Right hindlimb (tissue), 1 donor: ENCODE measurements around the gene CCM2L.
"Not testable (repeated sequence)": the region's sequence is repeated elsewhere in the genome, so short reads cannot be mapped to it uniquely, and the experiment has no call there.

ENCODE experiments used
- DNase-seq: peaks from one replicate; pipeline ENCODE4 v3.0.0-alpha.2; 2018

CCM2L gene

GRCh38 chr20:32031007-32031958, 21.0 kb downstream of the CCM2L start:
- peak; percentile 77 for DNase-seq

GRCh38 chr20:32033316-32033715, 23.1 kb downstream of the CCM2L start:
- no peak for DNase-seq

GRCh38 chr20:32033721-32034120, 23.5 kb downstream of the CCM2L start:
- DNase-seq, result not testable (repeated sequence)

GRCh38 chr20:32034581-32035425, 24.6 kb downstream of the CCM2L start:
- DNase-seq, result no peak

- DNase-seq, result no peak
These were observed 25.2 kb downstream of the CCM2L start for GRCh38 chr20:32035426-32035779.

GRCh38 chr20:32036252-32036651, 26.0 kb downstream of the CCM2L start:
- DNase-seq, result no peak

GRCh38 chr20:32036716-32037485, 26.7 kb downstream of the CCM2L start:
- DNase-seq, result no peak

- no peak for DNase-seq
These were observed 27.7 kb downstream of the CCM2L start for GRCh38 chr20:32037929-32038328.

GRCh38 chr20:32040142-32040953, 30.1 kb downstream of the CCM2L start:
- no peak for DNase-seq

GRCh38 chr20:32045999-32046398, 35.8 kb downstream of the CCM2L start:
- no peak for DNase-seq

GRCh38 chr20:32050324-32050841, 40.1 kb downstream of the CCM2L start:
- no peak for DNase-seq

- DNase-seq, result peak; percentile 47
These were observed 40.8 kb downstream of the CCM2L start for GRCh38 chr20:32050851-32051556.

- no peak for DNase-seq
These were observed 41.5 kb downstream of the CCM2L start for GRCh38 chr20:32051720-32052089.

GRCh38 chr20:32052090-32052777, 42.0 kb downstream of the CCM2L start, which contains the start of gene HCK:
TSS of gene HCK (plus strand) at chr20:32052242.
- DNase-seq, result no peak

GRCh38 chr20:32052778-32053362, 42.6 kb downstream of the CCM2L start:
- no peak for DNase-seq

GRCh38 chr20:32053648-32054047, 43.4 kb downstream of the CCM2L start:
- no peak for DNase-seq

GRCh38 chr20:32056708-32057483, 46.7 kb downstream of the CCM2L start:
- DNase-seq, result no peak

- no peak for DNase-seq
These were observed 47.5 kb downstream of the CCM2L start for GRCh38 chr20:32057656-32058184.

GRCh38 chr20:32059189-32059588, 49.0 kb downstream of the CCM2L start:
- no peak for DNase-seq
